GM19099 (cell line): ENCODE data around the gene EFHC2.

ENCODE experiments used
- POLR2A ChIP-seq: IDR thresholded peaks from 3 replicates; pipeline ENCODE4 v1.6.1; 2011; ENCODE audit warnings: low read depth; ENCODE audit not compliant: insufficient read length; ENCODE audit errors: extremely low read depth

EFHC2 gene

GRCh38 chrX:44218465-44218864 lies 125.0 kb downstream of the EFHC2 start:
- no peak for TF ChIP-seq POLR2A

- TF ChIP-seq POLR2A: no peak
Observed at GRCh38 chrX:44216171-44216570, 127.3 kb downstream of the EFHC2 start.

- no peak for TF ChIP-seq POLR2A
Observed at GRCh38 chrX:44203791-44204190, 139.7 kb downstream of the EFHC2 start.

- TF ChIP-seq POLR2A: no peak
Observed at GRCh38 chrX:44202596-44202995, 140.9 kb downstream of the EFHC2 start.

- TF ChIP-seq POLR2A: no peak
Observed at GRCh38 chrX:44189116-44189515, 154.4 kb downstream of the EFHC2 start.

GRCh38 chrX:44183329-44183728 lies 160.1 kb downstream of the EFHC2 start:
- no peak for TF ChIP-seq POLR2A

- no peak for TF ChIP-seq POLR2A
Observed at GRCh38 chrX:44178274-44179053, 165.0 kb downstream of the EFHC2 start.

GRCh38 chrX:44175455-44175854 lies 168.0 kb downstream of the EFHC2 start:
- TF ChIP-seq POLR2A: no peak

GRCh38 chrX:44174061-44174460 lies 169.4 kb downstream of the EFHC2 start:
- TF ChIP-seq POLR2A: no peak

GRCh38 chrX:44173219-44173618 lies 170.3 kb downstream of the EFHC2 start:
- TF ChIP-seq POLR2A: no peak

GRCh38 chrX:44167116-44167515 lies 176.4 kb downstream of the EFHC2 start:
- no peak for TF ChIP-seq POLR2A

GRCh38 chrX:44162964-44163475 lies 180.5 kb downstream of the EFHC2 start:
- TF ChIP-seq POLR2A: no peak

GRCh38 chrX:44157858-44158257 lies 185.6 kb downstream of the EFHC2 start:
- no peak for TF ChIP-seq POLR2A

GRCh38 chrX:44157283-44157682 lies 186.2 kb downstream of the EFHC2 start:
- TF ChIP-seq POLR2A: no peak

- TF ChIP-seq POLR2A: no peak
Observed at GRCh38 chrX:44156726-44157125, 186.7 kb downstream of the EFHC2 start.

GRCh38 chrX:44155126-44155525 lies 188.3 kb downstream of the EFHC2 start:
- no peak for TF ChIP-seq POLR2A

- TF ChIP-seq POLR2A: no peak
Observed at GRCh38 chrX:44152852-44153251, 190.6 kb downstream of the EFHC2 start.
